Motor neuron (in vitro differentiated cells): Measurements from ENCODE around the gene HLA-DMA. TPM values are rescaled to one million over a fixed set of nuclear protein-coding genes. Genes with fewer than 3 reads are reported as not detected.

ENCODE experiments used
- ATAC-seq, 8 experiments: fragments of 200-7000 bp; cut with Tn5 transposase; replicated peaks in 6 of 8; 2 replicates each; pipeline ENCODE4 v1.8.0; 2021; ENCODE audit warnings: mild to moderate bottlenecking in 8 of 8, moderate library complexity in 8 of 8
- H3K27ac ChIP-seq, 2 donors: fragments of 250-450 bp; sonication (Bioruptor Pico); 2 replicates each; pipeline ENCODE4 v1.9.0; 2021; ENCODE audit warnings: antibody characterized with exemption in 2 of 2, mild to moderate bottlenecking in 2 of 2, moderate library complexity in 1 of 2
- H3K4me1 ChIP-seq, 2 donors: fragments of 250-450 bp; sonication (Bioruptor Pico); replicated peaks in 1 of 2; 2 replicates each; pipeline ENCODE4 v1.6.1; 2021; ENCODE audit warnings: antibody characterized with exemption in 2 of 2, mild to moderate bottlenecking in 2 of 2, moderate library complexity in 1 of 2
- H3K4me3 ChIP-seq, 5 donors: fragments of 250-450 bp; sonication (Bioruptor Pico); 2 replicates each; pipeline ENCODE4 v1.9.0; 2021; ENCODE audit warnings: antibody characterized with exemption in 5 of 5, mild to moderate bottlenecking in 5 of 5, moderate library complexity in 4 of 5
- WGBS, 10 experiments: fragments of 450-650 bp; shearing (Covaris generic); methylation state at CpG; one replicate each; pipeline ENCODE4 v1.0.0; 2022; 5-methylcytosine and 5-hydroxymethylcytosine counted together
- in situ Hi-C, 9 experiments: fragments of 400-800 bp; cut with MboI; loops; one replicate each; pipeline ENCODE4 v1.15.0; 2021; ENCODE audit warnings: low sequenced_read_pairs in 9 of 9, low pct_unique_long_range_greater_than_20kb in 2 of 9; ENCODE audit not compliant: unreplicated experiment in 9 of 9
- total RNA-seq, 8 experiments: library from RNA; unstranded; fragments of 300-600 nt; gene quantifications; 2 replicates each; pipeline versions ENCODE4 v1.2.3 to v1.2.4, GENCODE V29; 2022

HLA-DMA gene
- total RNA-seq, 8 experiments from 2014 or later = 0.46 to 6.1 (median 1.3) TPM

GRCh38 chr6:32931211-32931610 is 21.7 kb downstream of the HLA-DMA start:
- ATAC-seq = no peak
- in situ Hi-C loops = no loop called here
- Histone ChIP-seq H3K4me1 (no peaks in the 10 kb centered on the region), H3K4me3 (no peak overlapping the region), H3K27ac (no peak overlapping the region)
- WGBS, 10 experiments = 0 to 100% (median 29%) methylated on average over 1 of the region's 1 CpG; no CpG with 5 or more reads in 5 of the 10 experiments

- ATAC-seq = no peak
- WGBS, 10 experiments = 0 to 90% (median 69%) methylated on average over 1 to 2 of the region's 2 CpGs
- no peaks in the 10 kb centered on the region for H3K4me1 ChIP-seq
- no peak overlapping the region for H3K4me3 ChIP-seq
- in situ Hi-C loops = no loop called here
- no peak overlapping the region for H3K27ac ChIP-seq
Measured at GRCh38 chr6:32922083-32922482, 30.8 kb downstream of the HLA-DMA start.

GRCh38 chr6:32920715-32921114 is 32.2 kb downstream of the HLA-DMA start:
- ATAC-seq = no peak
- no peak overlapping the region for H3K4me3 ChIP-seq
- in situ Hi-C loops = no loop called here
- 26 to 83% (median 43%) methylated on average over 2 of the region's 2 CpGs for WGBS, 10 experiments
- no peak overlapping the region for H3K27ac ChIP-seq
- H3K4me1 ChIP-seq = no peaks in the 10 kb centered on the region

- in situ Hi-C loops = no loop called here
- Histone ChIP-seq H3K27ac (no peak overlapping the region), H3K4me1 (no peaks in the 10 kb centered on the region), H3K4me3 (no peak overlapping the region)
- 0 to 40% (median 17%) methylated on average over 1 of the region's 1 CpG; no CpG with 5 or more reads in 3 of the 10 experiments for WGBS, 10 experiments
- no peak for ATAC-seq
Measured at GRCh38 chr6:32912951-32913350, 39.9 kb downstream of the HLA-DMA start.

GRCh38 chr6:32908897-32909296 is 44.0 kb downstream of the HLA-DMA start:
- Histone ChIP-seq H3K27ac (no peak overlapping the region), H3K4me1 (no peaks in the 10 kb centered on the region), H3K4me3 (no peak overlapping the region)
- ATAC-seq = no peak
- 40 to 100% (median 95%) methylated on average over 1 to 2 of the region's 2 CpGs for WGBS, 10 experiments
- in situ Hi-C loops = no loop called here

GRCh38 chr6:32906539-32906938 is 46.4 kb downstream of the HLA-DMA start:
- 0 to 100% (median 43%) methylated on average over 1 of the region's 1 CpG for WGBS, 10 experiments
- ATAC-seq = no peak
- Histone ChIP-seq H3K4me1 (no peaks in the 10 kb centered on the region), H3K4me3 (no peak overlapping the region), H3K27ac (no peak overlapping the region)
- in situ Hi-C loops = no loop called here

GRCh38 chr6:32905078-32905477 is 47.8 kb downstream of the HLA-DMA start:
- WGBS, 10 experiments = 50 to 100% (median 97%) methylated on average over 1 to 2 of the region's 2 CpGs; no CpG with 5 or more reads in 1 of the 10 experiments
- no peak for ATAC-seq
- H3K4me3 ChIP-seq = no peak overlapping the region
- H3K27ac ChIP-seq = no peak overlapping the region
- H3K4me1 ChIP-seq = no peaks in the 10 kb centered on the region
- in situ Hi-C loops = no loop called here

- Histone ChIP-seq H3K27ac (no peak overlapping the region), H3K4me3 (no peak overlapping the region), H3K4me1 (no peaks in the 10 kb centered on the region)
- in situ Hi-C loops = no loop called here
- no peak for ATAC-seq
Measured at GRCh38 chr6:32903952-32904351, 48.9 kb downstream of the HLA-DMA start.

Other genes starting within 250 kb of the HLA-DMA start
- under 1 TPM in 1 of 8 experiments, not detected in 7; 0.14 TPM for gene HLA-DQA2, start 211.7 kb downstream of the HLA-DMA start, total RNA-seq
- gene HLA-DQB2, start 189.6 kb downstream of the HLA-DMA start, total RNA-seq = under 1 TPM in 3 of 8 experiments, not detected in 5; 0.08 to 0.19 (median 0.15) TPM
- 1 to 10 TPM in 2 of 8 experiments, under 1 TPM in 1, not detected in 5; 0.47 to 1.4 (median 1.1) TPM for gene HLA-DOB, start 136.1 kb downstream of the HLA-DMA start, total RNA-seq
- 100 to 1,000 TPM in 1 of 8 experiments, 10 to 100 TPM in 3, 1 to 10 TPM in 4; 1.7 to 104 (median 13.5) TPM for gene TAP2, start 114.4 kb downstream of the HLA-DMA start, total RNA-seq
- 100 to 1,000 TPM in 1 of 8 experiments, 10 to 100 TPM in 3, under 1 TPM in 2, not detected in 2; 0.14 to 252 (median 41.8) TPM for gene PSMB8, start 109.0 kb downstream of the HLA-DMA start, total RNA-seq
- gene TAP1, start 99.4 kb downstream of the HLA-DMA start, total RNA-seq = 100 to 1,000 TPM in 1 of 8 experiments, 10 to 100 TPM in 3, under 1 TPM in 4; 0.18 to 115 (median 12.6) TPM
- gene PSMB9, start 98.9 kb downstream of the HLA-DMA start, total RNA-seq = 10 to 100 TPM in 4 of 8 experiments, under 1 TPM in 2, not detected in 2; 0.05 to 72.7 (median 11.4) TPM
- gene HLA-DMB, start 12.1 kb downstream of the HLA-DMA start, total RNA-seq = 1 to 10 TPM in 1 of 8 experiments, under 1 TPM in 7; 0.14 to 1.1 (median 0.34) TPM
- gene BRD2, start 15.5 kb upstream of the HLA-DMA start, total RNA-seq = 100 to 1,000 TPM; 124 to 401 (median 193) TPM
- gene HLA-DOA, start 56.5 kb upstream of the HLA-DMA start, total RNA-seq = 1 to 10 TPM in 1 of 8 experiments, under 1 TPM in 7; 0.21 to 1.3 (median 0.54) TPM
- 1 to 10 TPM in 2 of 8 experiments, under 1 TPM in 6; 0.09 to 6.9 (median 0.40) TPM for gene HLA-DPA1, start 120.6 kb upstream of the HLA-DMA start, total RNA-seq
- 10 to 100 TPM in 1 of 8 experiments, 1 to 10 TPM in 6, under 1 TPM in 1; 0.55 to 16.5 (median 2.1) TPM for gene HLA-DPB1, start 122.9 kb upstream of the HLA-DMA start, total RNA-seq
- 1 to 10 TPM in 7 of 8 experiments, under 1 TPM in 1; 0.71 to 3.4 (median 2.0) TPM for gene COL11A2, start 239.4 kb upstream of the HLA-DMA start, total RNA-seq
- gene RXRB, start 247.6 kb upstream of the HLA-DMA start, total RNA-seq = 10 to 100 TPM; 19.3 to 52.0 (median 35.4) TPM
- gene SLC39A7, start 247.8 kb upstream of the HLA-DMA start, total RNA-seq = 100 to 1,000 TPM in 6 of 8 experiments, 10 to 100 TPM in 2; 69.2 to 143 (median 132) TPM